ENCODE measurements around the gene TUBA8.
A peak's percentile ranks its signal among the peaks of the same experiment; 100 is the strongest.
"Not testable (repeated sequence)": the region's sequence is repeated elsewhere in the genome, so short reads cannot be mapped to it uniquely, and the experiment has no call there.

TUBA8 gene

DNA sequence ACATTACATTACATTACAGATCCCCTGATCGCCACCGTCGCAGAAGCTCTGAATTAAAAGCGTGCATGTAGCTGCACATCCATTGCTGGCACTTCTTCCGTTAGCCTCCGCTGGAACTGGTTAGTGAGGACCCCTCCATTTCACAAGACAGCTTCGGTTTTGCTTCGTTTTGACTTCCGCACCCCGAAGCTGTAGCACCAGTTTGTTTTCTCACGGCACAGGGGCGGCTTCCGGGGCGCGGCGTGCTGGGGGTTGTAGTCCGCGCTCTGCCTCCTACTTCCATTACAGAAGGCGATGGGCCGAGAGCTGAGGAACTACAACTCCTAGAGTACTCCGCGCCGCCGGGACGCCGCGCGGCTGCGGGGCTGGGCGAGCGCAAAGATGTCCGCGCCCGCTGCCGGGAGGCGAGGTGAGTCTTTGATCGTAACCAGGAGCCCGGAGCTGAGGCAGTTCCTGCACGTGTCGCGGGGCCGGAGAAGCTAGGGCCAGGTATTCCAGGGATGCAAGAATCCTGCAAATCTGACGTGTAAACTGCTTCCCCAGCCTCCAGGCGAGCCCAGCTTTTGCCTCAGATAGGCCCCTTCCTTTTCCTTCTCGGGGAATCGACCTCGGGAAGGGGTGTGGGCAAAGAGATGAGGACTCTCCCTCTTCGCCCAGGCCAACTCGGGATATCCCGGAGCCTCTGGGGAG, 32.8 kb upstream of the TUBA8 start, which contains the start of gene PEX26:
Gene PEX26 (plus strand): TSS at position 352 of the 690 bp plus-strand sequence. CDS start 387 bp downstream, outside the sequence.
- peak; percentile 98 for DNase-seq

DNA sequence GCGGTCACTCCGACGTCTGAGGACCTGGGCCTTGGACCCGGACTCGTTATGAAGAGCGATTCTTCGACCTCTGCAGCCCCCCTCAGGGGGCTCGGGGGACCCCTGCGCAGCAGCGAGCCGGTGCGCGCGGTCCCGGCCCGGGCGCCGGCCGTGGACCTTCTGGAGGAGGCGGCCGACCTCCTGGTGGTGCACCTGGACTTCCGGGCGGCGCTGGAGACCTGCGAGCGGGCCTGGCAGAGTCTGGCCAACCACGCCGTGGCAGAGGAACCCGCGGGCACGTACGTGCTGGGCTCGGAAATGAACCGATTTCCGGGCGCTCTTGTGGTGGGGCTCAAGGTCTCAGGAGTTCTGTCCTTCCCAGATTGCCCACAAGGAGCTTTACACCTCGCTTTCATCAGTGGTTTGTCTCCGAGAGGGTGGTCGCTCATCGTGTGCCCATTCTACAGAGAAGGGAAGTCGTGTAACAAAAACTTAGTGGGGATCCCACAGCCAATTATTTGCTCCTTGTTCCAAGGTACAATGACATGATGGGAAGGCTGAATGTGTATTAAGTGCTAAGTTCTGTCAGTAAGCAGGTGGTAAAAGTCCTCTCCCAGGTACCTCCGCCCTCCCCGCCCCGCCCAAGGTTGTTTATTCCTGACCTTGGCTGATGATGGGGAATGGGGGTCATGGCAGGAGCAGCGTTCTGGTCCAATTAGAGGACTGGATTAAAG, 32.1 kb upstream of the TUBA8 start:
- peak; percentile 51 for DNase-seq

DNA sequence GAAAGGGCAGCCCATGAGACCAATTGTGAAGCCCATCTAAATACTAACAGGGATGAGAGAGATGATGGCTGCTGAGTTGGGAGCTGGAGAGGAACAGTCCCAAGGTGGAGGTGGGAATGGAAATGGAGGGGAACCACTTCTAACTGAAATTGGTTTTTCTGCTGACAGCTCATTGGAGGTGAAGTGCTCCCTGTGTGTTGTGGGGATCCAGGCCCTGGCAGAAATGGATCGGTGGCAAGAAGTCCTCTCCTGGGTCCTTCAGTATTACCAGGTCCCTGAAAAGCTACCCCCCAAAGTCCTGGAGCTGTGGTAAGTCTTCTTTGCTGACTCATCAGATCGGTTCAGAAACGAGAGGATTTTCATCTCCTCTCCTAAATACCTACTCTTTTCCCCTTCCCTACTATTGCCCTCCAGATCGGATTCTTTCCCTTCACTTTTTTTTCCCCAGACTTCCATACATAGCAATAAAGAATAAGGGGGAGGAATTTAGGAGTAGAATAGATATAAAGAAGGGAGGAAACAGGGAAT, 30.8 kb upstream of the TUBA8 start:
- no peak for DNase-seq

DNA sequence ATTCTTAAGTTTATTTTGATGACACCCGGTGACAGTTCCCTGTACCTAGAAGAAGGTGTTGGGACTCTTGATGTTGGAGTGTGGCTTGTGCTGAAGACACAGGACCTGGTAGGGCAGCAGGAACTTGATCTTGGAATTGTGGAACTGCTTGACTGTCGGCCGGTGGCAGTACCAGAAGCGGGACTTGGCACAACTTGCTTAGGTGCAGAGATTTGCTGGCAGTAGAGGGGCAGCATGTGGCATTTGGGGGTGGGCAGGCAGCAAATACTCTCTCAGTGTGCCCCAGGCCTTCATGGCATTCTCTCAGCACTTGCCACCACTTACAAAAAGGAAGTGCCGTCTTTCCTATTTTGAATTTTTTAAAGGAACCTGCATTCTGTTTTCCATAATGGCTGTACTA, 29.2 kb upstream of the TUBA8 start:
- DNase-seq: no peak

DNA sequence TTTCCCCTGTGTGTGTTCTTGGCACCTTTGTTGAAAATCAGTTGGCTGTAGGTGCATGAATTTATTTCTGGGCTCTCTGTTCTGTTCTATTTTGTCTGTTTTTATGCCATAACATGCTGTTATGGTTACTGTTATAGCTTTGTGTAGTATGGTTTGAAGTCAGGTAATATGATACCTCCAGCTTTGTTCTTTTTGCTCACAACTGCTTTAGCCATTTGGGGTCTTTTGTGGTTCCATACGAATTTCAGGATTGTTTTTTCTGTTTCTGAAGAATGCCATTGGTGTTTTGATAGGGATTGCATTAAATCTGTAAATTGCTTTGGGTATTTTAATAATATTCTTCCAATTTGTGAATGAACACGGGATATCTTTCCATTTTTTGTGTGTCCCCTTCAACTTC, 28.1 kb upstream of the TUBA8 start:
- no peak for DNase-seq

DNA sequence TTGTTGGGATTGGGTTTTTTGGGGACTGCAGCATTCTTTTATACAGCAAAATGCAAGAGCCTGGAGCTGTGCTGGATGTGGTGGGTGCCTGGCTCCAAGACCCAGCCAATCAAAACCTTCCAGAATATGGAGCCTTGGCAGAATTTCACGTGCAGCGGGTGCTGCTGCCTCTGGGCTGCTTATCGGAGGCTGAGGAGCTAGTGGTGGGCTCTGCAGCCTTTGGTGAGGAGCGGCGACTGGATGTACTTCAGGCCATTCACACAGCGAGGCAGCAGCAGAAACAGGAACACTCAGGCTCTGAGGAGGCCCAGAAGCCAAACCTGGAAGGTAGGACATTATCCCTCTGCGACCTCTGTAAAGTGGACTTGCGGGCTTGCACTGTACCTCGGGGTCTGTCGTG, 27.2 kb upstream of the TUBA8 start:
- DNase-seq: no peak

DNA sequence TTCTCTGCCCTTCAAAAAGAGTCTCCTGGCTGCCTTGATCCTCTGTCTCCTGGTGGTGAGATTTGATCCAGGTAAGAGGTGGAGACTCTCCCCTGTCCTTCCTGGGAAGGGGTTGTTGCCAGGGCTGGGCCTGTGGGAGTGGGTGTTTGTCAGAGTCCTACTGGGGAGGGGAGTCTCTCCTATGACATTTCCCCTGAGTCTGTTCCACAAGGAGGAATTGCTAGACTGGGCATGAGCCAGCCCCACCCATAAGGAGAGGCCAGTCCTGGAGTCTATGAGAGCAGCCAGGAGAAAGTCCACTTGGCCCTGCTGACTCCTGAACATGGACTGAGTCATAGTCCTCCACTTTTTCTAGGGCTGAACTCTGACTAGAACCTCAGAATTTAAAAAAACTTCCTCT, 25.4 kb upstream of the TUBA8 start:
- no peak for DNase-seq

DNA sequence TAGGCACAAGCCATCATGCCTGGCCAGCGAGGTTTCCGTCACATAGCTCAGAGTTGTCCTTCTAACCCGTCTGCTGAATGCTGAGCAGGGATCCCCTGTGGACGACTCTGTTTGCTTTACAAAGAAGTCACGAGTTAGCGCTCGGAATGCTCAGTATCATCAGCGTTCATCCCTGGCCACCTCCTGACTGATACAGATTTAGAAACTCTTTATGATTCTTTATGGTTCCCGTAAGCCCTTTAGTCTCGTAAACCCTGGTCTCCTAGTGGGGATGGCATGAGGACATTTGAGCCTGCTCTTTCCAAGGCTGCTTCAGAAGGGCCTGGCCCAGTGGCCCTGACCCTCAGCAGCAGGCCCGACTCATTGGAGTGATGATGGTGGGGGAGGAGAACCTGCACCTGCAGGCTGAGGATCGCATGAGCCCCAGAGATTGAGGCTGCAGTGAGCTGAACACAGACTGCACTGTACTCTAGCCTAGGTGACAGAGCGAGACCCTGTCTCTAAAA, 23.2 kb upstream of the TUBA8 start:
- DNase-seq: no peak

DNA sequence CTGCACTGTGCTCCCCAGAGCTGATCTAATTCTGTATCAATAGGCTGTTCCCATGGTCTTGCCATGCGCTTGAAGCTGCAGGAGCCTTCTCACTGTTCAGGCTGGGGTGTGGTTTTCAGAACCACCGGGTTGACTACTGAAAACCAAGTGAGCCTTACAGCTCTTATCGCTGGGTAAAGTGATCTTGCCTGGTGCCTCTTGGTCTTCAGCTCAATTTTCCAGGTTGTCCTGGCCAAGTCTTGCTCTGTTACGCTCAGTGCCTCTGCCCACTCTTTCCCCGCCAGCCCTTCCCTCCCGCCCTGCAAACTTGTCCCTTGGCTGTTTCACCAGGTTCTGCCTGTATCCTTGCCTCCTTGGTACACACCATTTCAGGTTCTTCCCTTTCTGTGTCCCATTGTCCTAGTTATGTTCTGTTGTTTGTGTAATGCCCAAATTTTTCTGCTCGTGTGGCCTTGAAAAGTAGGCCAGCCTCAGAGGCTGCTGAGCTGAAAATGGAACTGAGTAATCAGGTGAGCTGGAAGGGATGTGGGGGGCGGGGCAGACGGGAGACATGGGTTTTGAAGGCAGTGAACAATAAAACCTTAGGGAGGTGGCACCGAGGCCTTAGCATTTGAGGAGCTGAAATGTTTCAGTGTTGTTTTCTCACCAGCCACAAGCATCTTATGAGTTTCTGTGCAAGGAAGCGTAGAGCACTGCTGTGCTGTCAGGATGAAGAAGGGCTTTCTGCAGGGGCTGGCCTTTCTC, 21.6 kb upstream of the TUBA8 start:
- no peak for DNase-seq

DNA sequence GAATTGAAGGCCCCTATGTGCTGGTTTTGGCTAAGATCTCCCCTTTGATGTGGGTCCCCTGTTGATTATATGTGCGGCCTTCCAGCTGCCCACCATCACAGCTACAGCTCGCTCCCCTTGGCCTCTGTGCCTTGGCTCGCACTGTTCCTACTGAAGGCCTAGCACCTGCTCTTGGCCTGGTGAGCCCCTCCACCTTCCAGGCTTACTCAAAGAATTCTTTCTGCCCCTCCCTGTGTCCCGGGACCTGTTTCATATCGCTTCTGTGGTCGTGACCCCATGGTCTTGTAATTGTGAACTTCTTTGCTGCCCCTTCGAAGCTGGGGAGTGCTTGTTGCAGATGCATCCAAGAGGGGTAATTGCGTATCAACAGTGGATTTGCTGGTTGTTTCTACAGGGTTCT, 20.3 kb upstream of the TUBA8 start:
- DNase-seq: no peak

DNA sequence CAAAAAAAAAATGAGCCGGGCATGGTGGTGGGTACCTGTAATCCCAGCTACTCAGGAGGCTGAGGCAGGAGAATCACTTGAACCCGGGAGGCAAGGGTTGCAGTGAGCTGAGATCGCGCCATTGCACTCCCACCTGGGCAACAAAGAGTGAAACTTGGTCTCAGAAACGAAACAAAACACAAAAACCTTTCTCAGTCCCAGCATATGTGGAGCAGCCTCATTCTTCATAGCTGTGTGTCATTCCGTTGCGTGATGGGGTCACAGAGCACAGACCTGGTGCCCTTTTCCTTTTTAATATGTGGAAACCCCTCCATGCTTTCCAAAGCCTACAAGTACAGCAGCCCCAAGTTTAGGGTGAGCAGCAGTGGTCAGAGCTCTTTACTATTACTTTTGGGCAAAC, 19.1 kb upstream of the TUBA8 start:
- DNase-seq: no peak

DNA sequence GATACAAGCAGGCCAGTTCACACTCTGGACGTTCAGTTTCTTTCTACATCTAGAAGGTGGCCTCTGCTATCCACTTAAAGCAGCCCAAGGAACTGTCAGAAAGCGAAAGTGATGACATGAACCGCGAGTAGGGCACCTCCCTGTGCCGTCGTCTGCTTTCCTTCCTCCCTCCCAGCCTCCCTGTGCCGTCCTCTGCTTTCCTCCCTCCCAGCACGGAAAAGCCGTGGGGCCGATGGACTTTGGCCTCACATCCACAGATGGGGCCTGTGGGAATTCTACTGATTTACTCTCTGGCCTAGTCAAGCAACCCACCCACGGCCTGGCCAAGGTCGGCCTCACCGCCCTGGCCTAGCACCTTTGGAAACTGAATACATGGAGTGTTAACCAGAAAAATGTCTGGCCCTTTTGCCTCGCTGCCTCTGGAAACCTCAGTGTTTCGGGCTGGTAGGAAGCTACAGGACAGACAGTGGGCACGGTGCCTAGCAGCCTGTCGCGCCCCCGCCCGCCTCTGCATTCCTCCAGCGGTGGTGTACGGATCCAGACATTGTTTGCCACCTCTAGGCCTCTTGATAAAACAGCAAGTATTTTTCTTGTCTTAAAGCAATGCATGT, 18.6 kb upstream of the TUBA8 start:
- no peak for DNase-seq

DNA sequence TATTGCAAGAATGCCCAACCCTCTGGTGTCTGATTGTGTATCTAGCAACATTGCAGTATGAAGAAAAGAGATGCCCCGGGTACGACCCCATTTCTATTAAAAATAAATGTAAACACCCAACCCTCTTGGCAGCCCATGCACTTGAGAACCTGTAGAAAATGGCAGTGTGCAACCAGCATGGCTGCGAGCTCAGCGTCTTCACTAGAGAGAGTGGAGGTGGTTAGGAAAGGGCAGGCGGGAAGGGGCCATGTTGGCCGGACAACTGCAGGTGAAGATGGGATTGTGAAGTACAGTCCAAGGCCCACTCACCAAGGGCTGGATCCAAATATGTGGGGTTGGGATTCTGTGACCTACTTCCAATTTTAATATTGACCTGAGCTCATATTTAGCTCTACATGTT, 16.9 kb upstream of the TUBA8 start:
- no peak for DNase-seq

DNA sequence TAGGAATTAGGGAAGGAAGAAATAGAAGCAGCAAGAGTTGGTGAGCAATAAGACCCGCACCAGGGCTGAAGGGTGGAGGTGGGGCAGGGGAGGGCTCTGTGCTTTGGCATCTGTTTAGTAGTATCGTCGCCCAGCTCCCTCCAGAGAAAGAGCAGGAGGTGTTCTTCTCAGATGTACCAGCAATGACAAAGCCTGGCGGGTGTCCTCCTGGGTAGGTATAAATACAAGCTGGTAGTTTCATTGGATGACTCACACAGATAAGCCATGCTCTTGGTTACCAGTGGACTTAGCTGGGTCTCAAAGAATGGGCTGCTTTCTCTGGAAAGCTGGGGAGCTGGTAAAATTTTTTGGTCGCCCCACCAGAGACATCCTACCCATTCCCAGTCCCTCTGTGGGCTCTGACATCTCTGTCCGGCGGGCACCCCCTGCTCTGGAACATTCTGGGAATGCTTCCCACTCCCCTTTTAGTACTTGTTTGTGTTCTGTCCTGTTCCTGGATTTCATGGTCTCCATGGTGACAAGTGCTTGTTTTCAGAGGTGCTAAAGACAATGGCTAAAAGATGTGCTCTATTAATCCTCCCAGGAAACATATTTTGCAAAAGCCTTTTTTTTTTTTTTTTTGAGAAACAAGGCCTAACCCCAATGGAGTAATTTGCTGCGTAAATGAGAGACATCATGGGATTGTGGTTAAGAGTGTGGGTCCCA, 15.4 kb upstream of the TUBA8 start:
- DNase-seq: no peak

DNA sequence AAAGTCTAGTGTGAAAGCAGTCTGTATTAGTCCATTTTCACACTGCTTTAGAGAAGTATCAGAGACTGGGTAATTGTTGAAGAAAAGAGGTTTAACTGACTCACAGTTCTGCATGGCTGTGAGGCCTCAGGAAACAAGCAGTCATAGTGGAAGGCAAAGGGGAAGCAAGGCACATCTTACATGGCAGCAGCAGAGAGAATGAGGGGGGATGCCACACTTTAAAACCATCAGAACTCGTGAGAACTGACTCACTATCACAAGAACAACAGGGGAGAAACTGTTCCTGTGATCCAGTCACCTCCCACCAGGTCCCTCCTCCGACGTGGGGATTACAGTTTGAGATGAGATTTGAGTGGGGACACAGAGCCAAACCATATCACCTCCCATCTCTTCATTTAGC, 13.8 kb upstream of the TUBA8 start:
- no peak for DNase-seq

DNA sequence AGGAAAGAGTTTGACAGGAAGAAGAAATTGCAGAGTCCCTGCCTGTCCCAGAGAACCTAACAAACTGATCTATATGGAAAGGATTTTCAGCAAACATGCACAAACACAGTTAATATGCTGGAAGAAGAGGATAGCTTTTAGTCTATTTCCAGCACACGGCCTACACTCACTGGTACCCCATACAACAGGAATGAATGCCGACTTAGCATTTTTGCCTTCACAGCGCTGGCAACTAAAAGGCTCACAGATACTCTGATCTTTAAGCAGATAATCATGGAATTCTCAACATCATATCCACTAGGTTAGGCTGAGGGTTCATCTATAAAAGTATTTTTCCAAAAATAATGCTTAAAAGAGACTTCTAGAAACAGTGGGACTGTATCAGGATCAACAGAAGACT, 9.8 kb upstream of the TUBA8 start:
- no peak for DNase-seq

DNA sequence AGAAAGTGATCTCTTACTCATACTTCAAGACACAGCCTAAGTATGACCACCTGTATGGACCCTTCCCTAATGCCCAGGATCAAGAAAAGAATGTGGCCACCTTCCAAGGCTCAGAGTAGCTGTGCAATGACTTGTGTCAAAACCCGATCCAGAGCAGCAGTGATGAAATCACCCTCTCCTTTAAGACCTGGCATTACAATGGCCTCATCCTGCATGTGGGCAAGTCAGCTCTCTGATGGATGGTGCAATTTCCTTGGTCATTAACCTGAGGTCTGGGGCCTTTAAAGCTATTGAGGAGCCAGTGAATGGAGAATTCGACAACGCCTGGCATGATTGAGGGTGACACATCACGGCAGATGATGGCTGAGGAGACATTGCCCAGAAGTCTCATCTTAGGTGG, 9.1 kb upstream of the TUBA8 start:
- no peak for DNase-seq

DNA sequence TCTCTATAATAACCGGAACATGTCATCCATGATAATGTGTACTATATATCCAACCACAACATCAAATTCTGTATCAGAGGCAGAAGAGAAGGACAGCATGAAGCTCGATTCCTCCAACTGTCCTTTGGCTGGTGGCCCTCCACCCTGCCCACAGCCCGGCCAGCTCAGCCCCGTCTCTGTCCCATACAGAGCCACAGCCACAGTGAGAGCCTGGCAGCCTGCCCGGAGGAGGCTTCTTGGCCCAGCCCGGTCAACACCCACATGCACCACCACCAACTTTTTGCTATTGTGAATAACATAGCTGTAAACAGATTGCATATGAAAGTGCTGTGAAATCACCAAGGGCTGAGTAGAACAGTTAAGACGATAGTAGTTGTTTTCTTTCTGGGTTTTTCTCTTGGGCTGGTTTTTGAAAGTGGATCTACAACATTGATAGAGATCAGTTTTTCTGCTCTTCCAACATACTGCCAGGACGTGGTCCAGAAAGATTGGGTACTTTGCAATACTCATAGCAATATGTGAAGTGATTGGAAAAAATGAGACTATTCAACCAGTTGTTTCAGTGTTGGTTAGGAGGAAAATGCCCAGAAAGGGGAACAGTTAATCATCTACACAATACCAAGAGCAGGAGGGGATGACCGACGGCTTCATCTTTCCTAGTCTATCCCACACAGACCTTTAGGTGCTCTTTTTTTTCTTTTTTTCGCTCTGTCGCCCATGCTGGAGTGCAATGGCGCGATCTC, 6.9 kb upstream of the TUBA8 start:
- DNase-seq: no peak

DNA sequence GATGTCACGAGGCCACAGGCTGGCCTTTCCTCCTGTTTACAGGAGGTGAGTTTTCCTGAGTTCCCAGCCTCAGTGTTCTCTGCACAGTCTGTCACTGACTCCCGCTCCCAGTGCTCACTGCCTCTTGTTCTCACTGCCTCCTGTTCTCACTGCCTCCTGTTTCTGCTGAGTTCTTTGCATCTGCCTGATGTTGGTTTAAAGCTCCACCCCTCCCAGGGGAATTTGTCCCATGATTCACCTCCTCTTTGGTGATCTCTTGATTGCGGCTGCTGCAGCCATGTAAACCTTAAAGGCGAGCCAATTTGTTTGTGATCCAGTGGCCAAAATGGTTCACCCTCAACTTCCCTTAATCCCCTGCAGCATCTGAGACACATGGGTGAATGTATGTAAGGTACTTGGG, 6.0 kb upstream of the TUBA8 start:
- no peak for DNase-seq

DNA sequence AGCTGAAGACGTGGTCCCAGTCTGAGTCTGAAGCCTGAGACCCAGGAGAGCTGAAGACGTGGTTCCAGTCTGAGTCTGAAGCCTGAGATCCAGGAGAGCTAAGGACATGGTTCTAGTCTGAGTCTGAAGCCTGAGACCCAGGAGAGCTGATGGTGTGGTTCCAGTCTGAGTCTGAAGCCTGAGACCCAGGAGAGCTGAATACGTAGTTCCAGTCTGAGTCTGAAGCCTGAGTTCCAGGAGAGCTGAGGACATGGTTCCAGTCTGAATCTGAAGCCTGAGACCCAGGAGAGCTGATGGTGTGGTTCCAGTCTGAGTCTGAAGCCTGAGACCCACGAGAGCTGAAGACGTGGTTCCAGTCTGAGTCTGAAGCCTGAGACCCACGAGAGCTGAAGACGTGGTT, 4.6 kb upstream of the TUBA8 start:
- not testable (repeated sequence) for DNase-seq

DNA sequence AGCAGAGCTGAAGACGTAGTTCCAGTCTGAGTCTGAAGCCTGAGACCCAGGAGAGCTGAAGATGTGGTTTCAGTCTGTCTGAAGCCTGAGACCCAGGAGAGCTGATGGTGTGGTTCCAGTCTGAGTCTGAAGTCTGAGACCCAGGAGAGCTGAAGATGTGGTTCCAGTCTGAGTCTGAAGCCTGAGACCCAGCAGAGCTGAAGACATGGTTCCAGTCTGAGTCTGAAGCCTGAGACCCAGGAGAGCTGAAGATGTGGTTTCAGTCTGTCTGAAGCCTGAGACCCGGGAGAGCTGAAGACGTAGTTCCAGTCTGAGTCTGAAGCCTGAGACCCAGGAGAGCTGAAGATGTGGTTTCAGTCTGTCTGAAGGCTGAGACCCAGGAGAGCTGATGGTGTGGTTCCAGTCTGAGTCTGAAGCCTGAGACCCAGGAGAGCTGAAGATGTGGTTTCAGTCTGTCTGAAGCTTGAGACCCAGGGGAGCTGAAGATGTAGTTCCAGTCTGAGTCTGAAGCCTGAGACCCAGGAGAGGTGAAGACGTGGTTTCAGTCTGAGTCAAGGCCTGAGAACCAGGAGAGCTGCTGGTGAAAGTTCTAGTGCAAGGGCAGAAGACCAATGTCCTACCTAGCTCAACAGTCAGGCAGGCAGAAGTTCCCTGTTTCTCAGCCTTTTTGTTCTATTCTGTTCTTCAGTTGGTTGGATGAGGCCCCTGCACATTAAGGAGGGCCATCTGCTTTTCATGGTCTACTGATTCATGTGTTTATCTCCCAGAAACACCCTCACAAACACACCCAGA, 3.9 kb upstream of the TUBA8 start:
- not testable (repeated sequence) for DNase-seq

Data from OCI-M1 (cell line).